SK-N-SH (cell line): ENCODE results near the gene GARNL3. TPM values are rescaled to one million over a fixed set of nuclear protein-coding genes. Genes with fewer than 3 reads are reported as not detected.

Source experiments
- CTCF ChIA-PET: fragments of 300-600, 350-600 bp; formaldehyde crosslinking; extraction: SDS; loops from one replicate; lab custom pipeline; 2021; lab: Yijun Ruan, JAX
- POLR2A ChIA-PET: fragments of 350-600 bp; sonication (Branson Sonifier 250); formaldehyde crosslinking; extraction: SDS; loops from one replicate; lab custom pipeline; 2020; ENCODE audit warnings: antibody characterized with exemption, inconsistent platforms; lab: Yijun Ruan, JAX
- DNase-seq: peaks from one replicate; pipeline ENCODE4 v3.0.0; 2012
- H2AFZ ChIP-seq: fragments of 200-600 bp; sonication (generic); 2 replicates; pipeline ENCODE4 v1.8.1; 2016; ENCODE audit warnings: antibody characterized with exemption, mild to moderate bottlenecking, low read depth
- H3F3A ChIP-seq: fragments of 200-600 bp; sonication (generic); replicated peaks from 2 replicates; pipeline ENCODE3; 2016; ENCODE audit warnings: antibody characterized with exemption, mild to moderate bottlenecking; ENCODE audit not compliant: insufficient read depth
- H3K27ac ChIP-seq, 2 experiments: fragments of 200-500 bp in 1 of 2; fragments of 200-600 bp in 1 of 2; sonication (Bioruptor generic) in 1 of 2; sonication (generic), shearing (Covaris generic) in 1 of 2; 2 replicates each; pipeline versions ENCODE4 v1.5.1 to v1.6.1; 2014 to 2016; ENCODE audit warnings: low read depth in 2 of 2, inconsistent platforms in 1 of 2, low read length in 1 of 2, mild to moderate bottlenecking in 1 of 2, mixed read lengths in 1 of 2
- H3K27me3 ChIP-seq: fragments of 200-600 bp; sonication (generic), shearing (Covaris generic); 2 replicates; pipeline ENCODE4 v1.6.1; 2016; ENCODE audit warnings: mixed run types; ENCODE audit not compliant: insufficient read depth
- H3K36me3 ChIP-seq, 2 experiments: fragments of 200-500 bp in 1 of 2; fragments of 200-600 bp in 1 of 2; sonication (Bioruptor generic) in 1 of 2; sonication (generic) in 1 of 2; replicated peaks in 1 of 2; 2 replicates each; pipeline versions ENCODE3 to v1.5.1; 2014 to 2016; ENCODE audit warnings: low read length in 1 of 2, mild to moderate bottlenecking in 1 of 2; ENCODE audit not compliant: insufficient read depth in 2 of 2, control insufficient read depth in 1 of 2
- H3K4me1 ChIP-seq, 2 experiments: fragments of 200-500 bp in 1 of 2; fragments of 200-600 bp in 1 of 2; sonication (Bioruptor generic) in 1 of 2; sonication (generic), shearing (Covaris generic) in 1 of 2; 2 replicates each; pipeline versions ENCODE4 v1.5.1 to v1.6.1; 2014 to 2016; ENCODE audit warnings: low read depth in 1 of 2, low read length in 1 of 2, mixed run types in 1 of 2; ENCODE audit not compliant: insufficient read depth in 2 of 2, control insufficient read depth in 1 of 2
- H3K4me2 ChIP-seq: fragments of 200-600 bp; sonication (generic), shearing (Covaris generic); 2 replicates; pipeline ENCODE4 v1.6.1; 2017; ENCODE audit warnings: mixed run types
- H3K4me3 ChIP-seq, 2 experiments: fragments of 200-500 bp in 1 of 2; fragments of 200-600 bp in 1 of 2; sonication (Bioruptor generic) in 1 of 2; sonication (generic), shearing (Covaris generic) in 1 of 2; 2 replicates each; pipeline versions ENCODE4 v1.5.1 to v1.8.1; 2014 to 2016; ENCODE audit warnings: low read depth in 2 of 2, inconsistent platforms in 1 of 2, low read length in 1 of 2, mild to moderate bottlenecking in 1 of 2, mixed read lengths in 1 of 2, moderate library complexity in 1 of 2
- H3K79me2 ChIP-seq: fragments of 200-600 bp; sonication (generic); 2 replicates; pipeline ENCODE4 v1.8.1; 2017; ENCODE audit warnings: mild to moderate bottlenecking; ENCODE audit not compliant: insufficient read depth
- H3K9ac ChIP-seq: fragments of 200-600 bp; sonication (generic); 2 replicates; pipeline ENCODE4 v1.6.1; 2017; ENCODE audit warnings: mixed run types
- H3K9me2 ChIP-seq: fragments of 200-600 bp; sonication (generic); 2 replicates; pipeline ENCODE4 v1.6.1; 2017; ENCODE audit warnings: mixed run types
- H3K9me3 ChIP-seq: fragments of 200-600 bp; sonication (generic); 2 replicates; pipeline ENCODE4 v1.6.1; 2017; ENCODE audit warnings: mixed run types, mild to moderate bottlenecking, moderate library complexity
- H4K20me1 ChIP-seq: fragments of 200-600 bp; sonication (generic); 2 replicates; pipeline ENCODE4 v1.6.1; 2017; ENCODE audit warnings: mild to moderate bottlenecking, mixed run types; ENCODE audit not compliant: insufficient read depth
- EP300 ChIP-seq, 2 experiments: IDR thresholded peaks; 2 replicates each; pipeline versions ENCODE4 v1.4.0 to v1.6.1; 2012; ENCODE audit warnings: borderline replicate concordance in 1 of 2, low read depth in 1 of 2, low read length in 1 of 2
- FOSL2 ChIP-seq: IDR thresholded peaks from 2 replicates; pipeline ENCODE4 v1.4.0; 2012; ENCODE audit warnings: low read depth, mild to moderate bottlenecking, moderate library complexity, borderline replicate concordance
- GABPA ChIP-seq: IDR thresholded peaks from 2 replicates; pipeline ENCODE4 v1.4.0; 2012; ENCODE audit warnings: low read depth, mild to moderate bottlenecking
- JUND ChIP-seq: IDR thresholded peaks from 2 replicates; pipeline ENCODE4 v1.4.0; 2012
- MEF2A ChIP-seq: IDR thresholded peaks from 2 replicates; pipeline ENCODE4 v1.4.0; 2012; ENCODE audit warnings: low read depth, borderline replicate concordance
- RAD21 ChIP-seq: IDR thresholded peaks from 2 replicates; pipeline ENCODE4 v1.6.1; 2012; ENCODE audit warnings: mild to moderate bottlenecking, low read length
- RCOR1 ChIP-seq: fragments of 150-350 bp; IDR thresholded peaks from 2 replicates; pipeline ENCODE4 v1.6.1; 2017; ENCODE audit warnings: antibody characterized with exemption, low read length
- RFX5 ChIP-seq: IDR thresholded peaks from 2 replicates; pipeline ENCODE4 v1.6.1; 2012; ENCODE audit warnings: mild to moderate bottlenecking, improper control_type of control experiment, low read length
- SIN3A ChIP-seq: IDR thresholded peaks from 2 replicates; pipeline ENCODE4 v1.6.1; 2012; ENCODE audit warnings: low read depth, mild to moderate bottlenecking, low read length, moderate library complexity, borderline replicate concordance
- SMC3 ChIP-seq: IDR thresholded peaks from 2 replicates; pipeline ENCODE4 v1.6.1; 2012; ENCODE audit warnings: low read depth, low read length, improper control_type of control experiment
- TAF1 ChIP-seq: IDR thresholded peaks from 2 replicates; pipeline ENCODE4 v1.6.1; 2012; ENCODE audit warnings: low read depth, mild to moderate bottlenecking, low read length, moderate library complexity, borderline replicate concordance
- YY1 ChIP-seq: IDR thresholded peaks from 2 replicates; pipeline ENCODE4 v1.4.0; 2012; ENCODE audit warnings: low read depth, mild to moderate bottlenecking
- WGBS: methylation state at CpG from one replicate; pipeline ENCODE4 v1.1.6; 2017; ENCODE audit warnings: low lambda C conversion rate; 5-methylcytosine and 5-hydroxymethylcytosine counted together
- polyA plus RNA-seq, 3 experiments: library from polyadenylated mRNA; depleted of rRNA; stranded (reverse); fragments of >200 nt; gene quantifications; 2 replicates each; pipeline ENCODE4 v1.2.3, GENCODE V29; 2012
- TF ChIP-seq, protein P1 (sequence below): IDR thresholded peaks from 2 replicates; pipeline ENCODE4 v1.4.0; 2012; ENCODE audit warnings: low read depth, borderline replicate concordance
- TF ChIP-seq, protein P2 (sequence below): IDR thresholded peaks from 2 replicates; pipeline ENCODE4 v1.4.0; 2012; ENCODE audit warnings: low read depth

GARNL3 gene
- polyA plus RNA-seq, 1 of the 3 experiments (the other 2 are of a cell fraction), result 9.1 TPM

DNA sequence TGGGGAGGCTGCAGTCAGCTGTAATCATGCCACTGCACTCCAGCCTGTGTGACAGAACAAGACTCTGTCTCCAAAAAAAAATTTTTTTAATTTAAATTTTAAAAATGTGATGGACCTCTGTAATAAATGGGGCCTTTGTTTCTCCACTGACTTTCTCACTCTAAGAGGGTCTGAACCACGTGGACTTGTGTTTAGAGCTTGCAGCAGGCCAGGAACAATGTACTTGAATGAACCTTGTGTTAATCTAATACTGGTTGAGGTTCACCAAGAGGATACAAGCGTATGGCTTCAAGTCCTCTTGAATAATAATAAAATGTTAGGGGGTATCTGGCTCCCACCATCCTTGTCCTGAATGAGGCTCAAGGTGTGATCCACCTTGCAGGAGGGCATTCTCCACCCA is 118.0 kb downstream of the GARNL3 start (continued):
- TF ChIP-seq RFX5, result no peak
- TF ChIP-seq MEF2A, result no peak
- TF ChIP-seq, protein P1, sequence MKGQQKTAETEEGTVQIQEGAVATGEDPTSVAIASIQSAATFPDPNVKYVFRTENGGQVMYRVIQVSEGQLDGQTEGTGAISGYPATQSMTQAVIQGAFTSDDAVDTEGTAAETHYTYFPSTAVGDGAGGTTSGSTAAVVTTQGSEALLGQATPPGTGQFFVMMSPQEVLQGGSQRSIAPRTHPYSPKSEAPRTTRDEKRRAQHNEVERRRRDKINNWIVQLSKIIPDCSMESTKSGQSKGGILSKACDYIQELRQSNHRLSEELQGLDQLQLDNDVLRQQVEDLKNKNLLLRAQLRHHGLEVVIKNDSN, result no peak

DNA sequence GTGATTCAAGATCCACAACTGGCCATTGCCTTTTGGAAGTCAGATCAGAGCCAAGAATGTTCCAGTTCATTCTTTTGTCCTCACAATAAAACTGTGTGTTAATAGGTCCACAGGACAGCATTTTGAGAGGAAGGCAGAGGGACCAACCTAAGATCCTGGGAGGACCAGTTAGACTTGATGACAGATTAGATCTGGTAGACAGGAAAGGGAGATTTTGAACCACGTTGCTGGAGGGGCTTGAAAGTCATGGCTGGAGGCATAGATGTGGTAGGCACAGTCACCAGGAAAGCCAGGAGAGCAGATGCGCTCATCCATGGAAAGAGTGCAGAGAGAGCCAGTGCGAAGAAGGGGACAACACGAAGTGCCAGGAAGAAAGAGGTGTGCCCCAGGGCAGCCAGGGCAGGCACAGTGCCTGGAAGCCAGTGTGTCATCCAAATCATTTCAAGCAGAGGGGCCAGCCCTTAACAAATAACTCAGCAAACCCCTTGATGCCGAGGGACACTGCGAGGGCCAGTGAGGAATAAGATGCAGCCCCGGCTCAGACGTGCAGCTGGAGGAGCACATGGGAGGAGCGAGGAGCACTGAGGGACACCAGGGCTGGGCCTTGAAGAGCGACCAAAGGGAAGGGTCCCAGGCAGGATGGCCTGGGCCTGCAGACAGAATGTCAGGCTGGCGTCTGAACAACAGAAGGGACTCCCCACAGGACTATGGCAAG is 119.6 kb downstream of the GARNL3 start:
- Histone ChIP-seq H3K27me3 (no peaks in the 10 kb centered on the region), H3K9me2 (no peaks in the 10 kb centered on the region), H3K9me3 (no peaks in the 10 kb centered on the region), H4K20me1 (no peaks in the 10 kb centered on the region; the same call in 1 of the 2 replicates), H3K36me3 (no peaks in the 10 kb centered on the region), H3K27ac (no peak overlapping the region), H3K4me2 (no peak overlapping the region), H3F3A (peaks cover 22% of the 10 kb centered on the region), H2AFZ (no peak overlapping the region), H3K4me1 (peaks cover 0 to 9% of the 10 kb centered on the region in 2 experiments; a peak in 2 of 4 replicates), H3K4me3 (no peak overlapping the region), H3K9ac (no peak overlapping the region), H3K79me2 (no peaks in the 10 kb centered on the region)
- POLR2A ChIA-PET, result no interaction called here
- 85% methylated on average over 11 of the region's 11 CpGs for WGBS
- no peak for TF ChIP-seq YY1
- TF ChIP-seq SIN3A, result no peak
- TF ChIP-seq, protein P2, sequence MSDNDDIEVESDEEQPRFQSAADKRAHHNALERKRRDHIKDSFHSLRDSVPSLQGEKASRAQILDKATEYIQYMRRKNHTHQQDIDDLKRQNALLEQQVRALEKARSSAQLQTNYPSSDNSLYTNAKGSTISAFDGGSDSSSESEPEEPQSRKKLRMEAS, result no peak
- TF ChIP-seq RAD21, result no peak
- no peak for TF ChIP-seq GABPA
- TF ChIP-seq JUND, result no peak
- no peak for TF ChIP-seq RCOR1
- TF ChIP-seq, protein P1, result no peak
- TF ChIP-seq SMC3, result no peak
- TF ChIP-seq MEF2A, result no peak
- TF ChIP-seq EP300 (IDR thresholded peaks at IDR 0.05; ENCODE audit: borderline replicate concordance in 1 of 2, low read depth in 1 of 2, low read length in 1 of 2), result no peak
- no peak for TF ChIP-seq TAF1
- TF ChIP-seq FOSL2, result no peak
- CTCF ChIA-PET, result no interaction called here
- DNase-seq, result no peak
